Neutrophil (primary cell): ENCODE results near the gene SMURF2.
"Not testable (repeated sequence)": the region's sequence is repeated elsewhere in the genome, so short reads cannot be mapped to it uniquely, and the experiment has no call there.

Source experiments
- H3K27ac ChIP-seq: fragments of 200-600 bp; sonication (generic); 2 replicates; pipeline ENCODE4 v1.5.1; 2016; ENCODE audit warnings: mild to moderate bottlenecking, moderate library complexity
- H3K27me3 ChIP-seq: fragments of 200-600 bp; sonication (generic); 2 replicates; pipeline ENCODE4 v1.6.0; 2016; ENCODE audit warnings: mild to moderate bottlenecking
- H3K36me3 ChIP-seq: fragments of 200-600 bp; sonication (generic); 2 replicates; pipeline ENCODE4 v1.5.1; 2017
- H3K4me1 ChIP-seq, 2 experiments: fragments of 200-600 bp in 1 of 2; sonication (generic) in 1 of 2; 1 replicate in 1 of 2; 2 replicates in 1 of 2; pipeline versions ENCODE4 v1.5.1 to v1.6.1; 2013 to 2016; ENCODE audit warnings: low read depth in 1 of 2, low read length in 1 of 2, mild to moderate bottlenecking in 1 of 2, moderate library complexity in 1 of 2; ENCODE audit not compliant: control insufficient read depth in 1 of 2, insufficient read depth in 1 of 2
- H3K4me3 ChIP-seq, 2 experiments: fragments of 200-600 bp in 1 of 2; sonication (generic) in 1 of 2; 1 replicate in 1 of 2; 2 replicates in 1 of 2; pipeline ENCODE4 v1.5.1; 2013 to 2016; ENCODE audit warnings: low read depth in 1 of 2, low read length in 1 of 2, mild to moderate bottlenecking in 1 of 2, moderate library complexity in 1 of 2
- H3K9me3 ChIP-seq: fragments of 200-600 bp; sonication (generic); 2 replicates; pipeline ENCODE4 v1.5.1; 2016
- CTCF ChIP-seq: fragments of 200-600 bp; sonication (generic); IDR thresholded peaks from 2 replicates; pipeline ENCODE4 v1.5.1; 2016; ENCODE audit warnings: antibody characterized with exemption

SMURF2 gene

GRCh38 chr17:64580384-64581315, 81.5 kb downstream of the SMURF2 start:
- H3K36me3 ChIP-seq, result peaks cover 64% of the 10 kb centered on the region
- TF ChIP-seq CTCF, result no peak

GRCh38 chr17:64579917-64580316, 82.2 kb downstream of the SMURF2 start:
- Histone ChIP-seq H3K4me3 (no peak overlapping the region), H3K9me3 (no peaks in the 10 kb centered on the region), H3K36me3 (peaks cover 61% of the 10 kb centered on the region), H3K27ac (no peak overlapping the region), H3K27me3 (no peaks in the 10 kb centered on the region), H3K4me1 (no peaks in the 10 kb centered on the region)
- TF ChIP-seq CTCF, result no peak

More at GRCh38 chr17:64580384-64581315, 81.5 kb downstream of the SMURF2 start:
- no peaks in the 10 kb centered on the region for H3K9me3 ChIP-seq
- no peaks in the 10 kb centered on the region for H3K27me3 ChIP-seq
- H3K4me3 ChIP-seq, result no peak overlapping the region
- H3K4me1 ChIP-seq, result no peaks in the 10 kb centered on the region
- H3K27ac ChIP-seq, result no peak overlapping the region

DNA sequence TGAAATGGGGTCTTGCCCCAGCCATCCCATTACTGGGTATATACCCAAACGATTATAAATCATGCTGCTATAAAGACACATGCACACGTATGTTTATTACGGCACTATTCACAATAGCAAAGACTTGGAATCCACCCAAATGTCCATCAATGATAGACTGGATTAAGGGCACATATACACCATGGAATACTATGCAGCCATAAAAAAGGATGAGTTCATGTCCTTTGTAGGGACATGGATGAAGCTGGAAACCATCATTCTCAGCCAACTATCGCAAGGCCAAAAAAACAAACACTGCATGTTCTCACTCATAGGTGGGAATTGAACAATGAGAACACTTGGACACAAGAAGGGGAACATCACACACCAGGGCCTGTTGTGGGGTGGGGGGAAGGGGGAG, 85.1 kb downstream of the SMURF2 start:
- peaks cover 50% of the 10 kb centered on the region for H3K36me3 ChIP-seq

DNA sequence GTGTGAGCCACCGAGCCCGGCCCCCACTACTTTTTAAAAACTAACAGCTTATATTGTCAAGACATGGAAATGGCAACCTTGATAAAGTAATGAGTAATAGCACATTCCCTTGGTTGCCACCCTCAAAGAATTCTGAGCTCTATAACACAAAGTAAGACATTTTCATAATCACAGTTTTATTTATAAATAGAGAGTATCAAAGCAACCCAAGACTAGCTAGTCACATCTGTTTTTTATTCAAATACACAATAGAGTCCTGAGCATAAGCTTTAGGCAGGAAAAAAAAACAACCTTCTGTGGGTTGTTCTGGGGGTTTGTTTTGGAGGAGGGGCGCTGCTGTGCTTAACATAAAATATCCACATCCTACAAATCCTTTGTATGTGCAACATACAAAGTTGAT, 86.7 kb downstream of the SMURF2 start:
- Histone ChIP-seq H3K27ac (no peak overlapping the region), H3K4me1 (no peaks in the 10 kb centered on the region), H3K36me3 (peaks cover 50% of the 10 kb centered on the region), H3K4me3 (no peak overlapping the region), H3K9me3 (no peaks in the 10 kb centered on the region), H3K27me3 (no peaks in the 10 kb centered on the region)
- TF ChIP-seq CTCF, result no peak

More for the DNA sequence above, 85.1 kb downstream of the SMURF2 start:
- not testable (repeated sequence) for H3K9me3 ChIP-seq, H3K27ac ChIP-seq, H3K4me3 ChIP-seq, H3K27me3 ChIP-seq, H3K4me1 ChIP-seq

GRCh38 chr17:64574646-64575045, 87.5 kb downstream of the SMURF2 start:
- peaks cover 50% of the 10 kb centered on the region for H3K36me3 ChIP-seq
- H3K27ac ChIP-seq, result no peak overlapping the region
- H3K4me1 ChIP-seq, result no peaks in the 10 kb centered on the region

More at GRCh38 chr17:64574646-64575045, 87.5 kb downstream of the SMURF2 start:
- Histone ChIP-seq H3K4me3 (no peak overlapping the region), H3K27me3 (no peaks in the 10 kb centered on the region), H3K9me3 (no peaks in the 10 kb centered on the region)
- no peak for TF ChIP-seq CTCF
